ENCODE measurements around the gene TRIM10. TPM values are rescaled to one million over a fixed set of nuclear protein-coding genes. Genes with fewer than 3 reads are reported as not detected.

Gene TRIM10
- not detected for total RNA-seq

DNA sequence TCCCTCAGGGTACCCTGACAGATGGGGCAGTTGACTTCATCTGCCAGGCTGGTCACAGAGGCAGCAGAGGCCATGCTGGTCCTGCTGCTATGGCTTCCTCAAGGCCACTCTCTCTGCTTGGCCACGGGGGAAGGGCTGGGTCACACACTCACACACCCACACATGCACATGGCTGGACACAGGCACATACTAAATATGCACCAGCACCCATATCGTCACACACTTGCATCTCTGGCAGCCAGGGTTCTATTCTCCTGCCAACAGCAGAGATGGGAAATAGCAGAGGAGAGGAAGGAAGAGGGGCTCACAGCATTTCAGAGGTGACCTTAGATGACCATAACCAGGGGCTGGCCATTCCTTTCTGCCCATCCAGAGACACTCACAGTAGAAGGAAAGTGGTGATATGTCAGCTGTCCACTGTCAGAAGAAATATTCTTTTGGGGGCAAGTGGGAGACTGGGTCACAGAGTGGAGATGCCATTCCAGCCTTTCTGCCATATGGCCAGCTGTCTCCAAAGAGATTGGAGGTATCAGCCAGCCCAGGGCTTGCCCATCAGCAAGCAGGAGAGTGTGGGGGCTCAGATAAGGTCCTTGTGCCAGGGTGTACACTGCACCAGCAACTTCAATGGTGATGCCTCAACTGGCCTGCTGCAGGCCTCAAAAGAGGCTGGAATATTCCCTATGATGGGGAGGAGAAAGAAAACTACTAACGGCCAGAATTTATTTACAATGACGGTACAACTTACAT is at the start of gene TRIM10:
TSS of gene TRIM10 (minus strand) at position 427 of the 747 bp plus-strand sequence. CDS start at position 74, 353 bp downstream.
- POLR2A ChIA-PET, result no interaction called here
- CTCF ChIA-PET, result no interaction called here

GRCh38 chr6:30207619-30208295 is 46.7 kb upstream of the TRIM10 start:
- CTCF ChIA-PET, result interaction anchor here (1.2 kb wide), 2 partner anchors 11 to 15 kb away, joined by 3 to 4 read pairs; no protein-coding TSS in a partner anchor
- POLR2A ChIA-PET, result no interaction called here

- ChIA-PET POLR2A (no interaction called here), CTCF (interaction anchor here (1.0 to 1.8 kb wide), 4 partner anchors 9 to 104 kb away, joined by 3 to 4 read pairs (median 4); no protein-coding TSS in a partner anchor)
These were observed 46.0 kb upstream of the TRIM10 start for GRCh38 chr6:30206799-30207618.

DNA sequence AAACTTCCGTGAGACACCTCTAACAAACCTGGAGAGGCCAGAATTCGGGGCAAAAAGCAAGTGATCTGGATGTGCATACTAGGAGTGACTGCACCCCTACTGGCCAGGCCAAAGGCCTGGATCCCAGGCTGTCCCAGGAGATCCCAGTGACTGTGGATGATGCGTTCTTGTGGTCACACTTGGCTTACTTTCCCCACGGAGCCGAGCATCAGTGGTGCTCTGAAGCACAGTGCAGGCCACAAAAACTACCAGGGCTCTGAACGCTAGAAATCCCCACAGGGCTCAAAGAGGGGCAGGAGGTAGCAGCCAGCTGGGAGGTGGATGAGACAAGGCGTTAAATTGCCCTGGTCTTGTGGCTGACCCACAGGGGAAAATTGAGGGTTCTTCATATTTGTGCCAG is 45.1 kb upstream of the TRIM10 start:
- ChIA-PET POLR2A (no interaction called here), CTCF (interaction anchor here (1.0 to 1.8 kb wide), 5 partner anchors 10 to 152 kb away, joined by 3 to 4 read pairs (median 3); no protein-coding TSS in a partner anchor)

DNA sequence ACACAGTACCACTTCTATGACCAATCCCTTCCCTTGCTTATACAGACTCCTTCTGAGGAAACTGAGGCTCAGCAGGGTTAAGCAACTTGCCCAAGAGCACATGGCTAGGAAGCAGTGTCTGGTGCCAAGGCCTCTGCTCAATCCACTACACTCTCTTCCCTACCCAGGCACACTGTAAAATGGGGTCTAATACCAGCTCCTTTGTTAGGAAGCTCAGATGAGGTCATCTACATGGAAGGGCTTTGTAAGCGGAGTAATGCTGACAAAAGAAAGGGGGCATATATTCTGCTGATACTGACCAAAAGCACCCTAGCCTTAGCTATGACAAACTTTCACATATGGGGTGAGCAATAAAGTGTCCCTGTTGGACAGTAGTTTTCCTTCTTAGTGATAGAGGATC is 43.1 kb upstream of the TRIM10 start:
- CTCF ChIA-PET, result interaction anchor here (1.4 kb wide), 1 partner anchor 15 kb away, joined by 5 read pairs; no protein-coding TSS in a partner anchor

DNA sequence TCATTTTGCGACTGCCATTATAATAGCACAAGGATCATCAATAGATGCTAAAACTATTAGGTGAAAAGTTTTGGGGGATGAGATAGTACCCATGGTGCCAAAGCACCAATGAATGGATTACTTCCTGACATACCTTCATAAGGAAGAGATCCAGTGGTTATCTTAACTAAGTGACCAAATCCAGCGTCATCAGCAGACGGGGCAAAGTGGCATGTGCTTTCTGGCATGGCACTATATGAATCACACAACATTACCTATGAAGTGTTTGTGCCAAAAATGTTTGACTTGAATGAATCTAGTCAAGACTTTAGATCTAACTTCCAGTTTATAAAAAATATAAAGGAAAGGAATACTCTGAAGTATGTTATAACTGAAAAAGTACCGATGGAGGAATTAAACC is 41.4 kb upstream of the TRIM10 start:
- POLR2A ChIA-PET, result interaction anchor here (0.6 kb wide), 1 partner anchor 534 kb away, joined by 3 read pairs; no protein-coding TSS in a partner anchor
- CTCF ChIA-PET, result no interaction called here

More for the DNA sequence above, 43.1 kb upstream of the TRIM10 start:
- POLR2A ChIA-PET, result no interaction called here

GRCh38 chr6:30200551-30201281 is 39.7 kb upstream of the TRIM10 start:
- ChIA-PET CTCF (interaction anchor here (0.6 kb wide), 1 partner anchor 22 kb away, joined by 3 read pairs; no protein-coding TSS in a partner anchor), POLR2A (no interaction called here)

DNA sequence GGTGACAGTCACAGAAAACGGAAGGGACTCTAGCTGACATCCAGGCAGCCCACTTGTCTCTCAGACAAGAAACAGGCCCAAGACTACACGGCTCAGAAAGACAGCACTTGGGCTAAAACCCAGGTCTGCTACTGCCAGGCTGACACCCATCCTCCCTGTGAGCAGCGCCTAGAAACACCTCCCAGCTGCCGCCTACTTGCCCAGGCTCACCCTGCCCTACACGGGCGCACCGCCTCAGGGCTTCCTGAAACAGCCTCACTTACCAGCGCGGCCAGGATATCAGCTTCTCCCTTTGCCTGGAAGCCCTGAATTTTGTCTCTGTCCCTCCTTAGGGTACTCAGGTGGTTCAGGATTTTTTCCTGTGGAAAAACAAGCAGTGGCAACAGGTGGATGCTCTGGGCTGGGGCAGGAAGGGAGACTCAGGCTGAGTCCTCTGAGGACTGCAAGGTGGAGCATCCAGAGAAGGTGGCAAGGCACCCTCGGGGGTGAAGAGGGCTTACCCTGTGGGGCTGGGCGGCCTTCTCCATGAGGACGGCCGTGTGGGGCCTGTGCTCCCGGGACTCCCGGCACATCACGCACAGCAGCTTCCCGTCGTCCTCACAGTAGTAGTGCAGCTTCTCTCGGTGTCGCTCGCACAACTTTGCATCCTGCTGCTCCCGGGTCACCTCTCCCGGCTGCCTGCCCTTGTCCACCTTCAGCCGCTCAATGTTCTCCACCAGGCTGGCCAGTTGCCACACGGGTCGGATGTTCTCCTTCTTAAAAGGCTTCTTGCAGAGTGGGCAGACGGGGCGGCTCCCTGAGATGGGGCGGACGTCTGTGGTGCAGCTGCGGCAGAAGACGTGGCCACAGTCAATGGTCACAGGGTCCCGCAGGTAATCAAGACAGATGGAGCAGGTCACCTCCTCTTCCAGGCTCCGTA is 37.4 kb upstream of the TRIM10 start:
- ChIA-PET CTCF (no interaction called here), POLR2A (interaction anchor here (0.6 kb wide), 1 partner anchor 10 kb away, joined by 3 read pairs; no protein-coding TSS in a partner anchor)

GRCh38 chr6:30196376-30196775 is 35.4 kb upstream of the TRIM10 start:
- CTCF ChIA-PET, result no interaction called here

DNA sequence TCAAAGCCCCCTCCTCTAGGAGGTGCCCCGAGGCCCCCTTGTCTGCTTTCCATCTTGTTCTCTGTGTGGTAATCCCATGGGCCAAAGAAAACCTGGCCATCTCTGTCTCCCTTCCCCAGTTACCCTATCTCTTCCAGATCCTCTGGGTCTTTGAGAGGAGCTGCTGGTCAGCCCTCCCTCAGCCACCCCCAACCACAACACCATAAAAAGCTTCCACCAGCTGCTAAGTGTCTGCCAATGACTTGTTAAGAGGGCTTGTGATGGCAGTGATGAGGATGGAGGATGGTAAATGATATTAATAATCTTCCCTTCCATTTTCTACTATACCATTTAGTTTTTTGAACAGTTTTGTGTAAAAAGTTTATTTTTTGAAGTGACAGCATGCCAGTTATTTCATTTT is 34.9 kb upstream of the TRIM10 start:
- CTCF ChIA-PET, result no interaction called here
- POLR2A ChIA-PET, result no interaction called here

More at GRCh38 chr6:30196376-30196775, 35.4 kb upstream of the TRIM10 start:
- POLR2A ChIA-PET, result no interaction called here

DNA sequence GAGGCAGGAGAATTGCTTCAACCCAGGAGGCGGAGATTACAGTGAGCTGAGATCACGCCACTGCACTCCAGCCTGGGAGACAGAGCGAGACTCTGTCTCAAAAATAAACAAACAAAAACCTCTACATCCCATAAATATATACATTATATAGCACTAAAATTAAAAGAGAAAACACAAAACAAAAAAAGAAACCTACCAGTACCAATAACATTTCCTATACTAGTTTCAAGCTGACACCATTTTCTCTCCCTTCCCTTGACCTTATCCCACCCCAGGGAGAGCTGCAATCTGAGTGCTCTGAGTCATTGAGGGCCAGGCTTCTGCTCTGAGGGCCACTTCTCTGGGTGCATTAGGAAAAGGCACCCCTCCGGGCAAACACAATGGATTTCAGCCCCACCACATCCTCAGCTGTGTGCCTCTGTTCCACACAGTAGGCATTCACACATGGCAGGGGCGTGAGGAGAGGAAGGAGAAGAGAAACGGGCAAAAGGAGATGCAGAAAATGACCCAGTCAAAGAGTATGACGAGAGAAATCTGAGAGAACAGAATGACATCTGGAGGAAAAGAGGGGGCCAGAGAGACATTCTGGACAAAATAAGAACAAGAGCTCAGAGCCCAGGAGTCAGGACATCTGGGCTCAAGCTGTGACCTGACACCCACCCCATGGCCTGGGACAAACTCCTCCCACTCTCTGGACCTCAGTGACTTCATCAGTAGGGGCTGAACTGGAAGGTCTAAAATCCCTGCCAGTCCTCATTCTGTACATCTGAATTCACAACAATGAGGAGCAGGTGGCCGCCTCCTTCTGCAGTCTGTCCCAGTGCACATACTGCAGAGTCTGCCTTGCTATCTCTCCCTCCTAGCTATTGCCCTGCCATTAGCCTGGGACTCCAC is 34.0 kb upstream of the TRIM10 start:
- CTCF ChIA-PET, result no interaction called here
- POLR2A ChIA-PET, result no interaction called here

DNA sequence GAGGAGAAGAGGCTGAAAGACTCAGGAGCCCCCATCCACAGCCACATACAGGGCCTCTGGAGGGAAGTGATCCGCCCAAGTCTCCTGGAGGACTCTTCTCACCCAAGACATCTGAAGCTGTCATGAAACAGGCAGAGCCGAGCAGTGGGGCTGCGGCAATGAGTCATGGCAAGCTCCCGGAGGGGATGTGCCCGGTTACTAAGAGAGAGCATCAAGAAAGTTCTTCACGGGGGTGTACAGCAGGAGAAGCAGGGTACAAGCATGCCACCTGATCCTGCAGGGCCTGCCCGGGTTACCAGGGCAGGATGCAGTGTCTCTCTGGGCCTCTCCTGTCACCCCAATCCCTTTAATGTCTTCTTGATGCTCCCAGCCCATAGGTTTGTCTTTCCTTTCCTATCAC is 31.1 kb upstream of the TRIM10 start:
- ChIA-PET CTCF (no interaction called here), POLR2A (interaction anchor here (0.6 kb wide), 1 partner anchor 1264 kb away, joined by 9 read pairs; no protein-coding TSS in a partner anchor)

DNA sequence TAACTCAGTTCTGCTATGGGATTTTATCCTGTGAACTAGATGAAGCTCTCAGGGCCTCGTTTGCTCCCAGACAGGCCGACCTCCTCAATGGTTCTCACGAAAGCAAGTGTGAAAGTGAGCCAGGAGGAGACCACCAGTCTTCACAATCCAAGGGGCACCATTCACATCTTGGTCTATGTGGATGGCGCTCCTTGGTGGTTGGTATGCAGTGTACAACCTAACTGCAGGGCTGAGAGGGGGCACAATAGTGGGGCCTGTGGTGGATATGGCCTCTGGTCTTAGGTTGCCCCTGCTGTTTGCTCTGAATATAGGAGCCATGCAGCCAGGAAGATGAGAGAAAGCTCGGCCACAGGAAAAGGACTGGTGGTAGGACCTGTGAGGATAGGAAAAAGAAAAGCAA is 27.5 kb upstream of the TRIM10 start:
- ChIA-PET POLR2A (no interaction called here), CTCF (no interaction called here)

GRCh38 chr6:30185846-30186484 is 25.0 kb upstream of the TRIM10 start:
- ChIA-PET CTCF (no interaction called here), POLR2A (no interaction called here)

DNA sequence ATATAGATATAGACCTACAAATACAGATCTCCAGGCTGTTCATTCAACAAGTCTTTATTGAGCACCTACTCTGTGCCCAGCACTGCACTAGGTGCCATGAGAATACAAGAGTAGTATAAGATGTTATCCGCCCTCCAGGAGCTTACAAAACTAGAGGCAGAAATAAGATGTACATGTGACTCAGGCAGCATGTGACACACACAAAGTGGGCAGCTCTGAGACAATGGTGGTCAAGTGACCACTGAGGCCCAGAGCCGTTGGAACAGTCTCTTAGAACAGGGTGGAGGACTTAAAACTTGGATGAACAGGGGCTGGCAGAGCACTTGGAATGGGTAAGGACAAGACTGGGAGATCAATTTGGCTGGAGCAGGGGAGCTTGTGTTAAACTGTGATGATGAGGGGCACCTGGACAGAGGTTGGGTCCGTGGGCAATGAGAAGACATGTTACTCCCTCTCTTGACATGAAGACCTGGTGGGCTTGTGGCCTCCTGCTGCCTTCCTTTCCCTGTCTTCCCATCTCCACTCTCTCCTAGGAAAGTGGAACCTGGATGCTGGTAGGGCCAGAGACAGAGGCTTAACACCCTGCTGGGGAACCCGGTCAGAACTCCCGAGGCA is 23.5 kb upstream of the TRIM10 start:
- ChIA-PET CTCF (interaction anchor here (0.6 to 1.0 kb wide), 2 partner anchors 22 to 178 kb away, joined by 3 read pairs; no protein-coding TSS in a partner anchor), POLR2A (no interaction called here)

- POLR2A ChIA-PET, result no interaction called here
- CTCF ChIA-PET, result no interaction called here
These were observed 19.1 kb upstream of the TRIM10 start for GRCh38 chr6:30180145-30180544.

Data from activated CD8-positive, alpha-beta memory T cell treated with anti-CD3 and anti-CD28 coated beads for 36 hours (primary cell).